NCI-H2029 (cell line): ENCODE results near the gene YY1.
"Not testable (repeated sequence)": the region's sequence is repeated elsewhere in the genome, so short reads cannot be mapped to it uniquely, and the experiment has no call there.

Source experiments
- DNase-seq: peaks from one replicate; lab custom pipeline; 2025; lab: John Stamatoyannopoulos, UW

YY1 gene

GRCh38 chr14:100238419-100239210, at the start of gene YY1:
Gene YY1 (plus strand): TSS chr14:100239144. CDS start chr14:100239245, 101 bp downstream.
- DNase-seq: peak; percentile 88

- no peak for DNase-seq
Measured at GRCh38 chr14:100190126-100190525, 48.8 kb upstream of the YY1 start.

- no peak for DNase-seq
Measured at GRCh38 chr14:100191584-100192249, 47.2 kb upstream of the YY1 start.

GRCh38 chr14:100192250-100192671, 46.7 kb upstream of the YY1 start:
- no peak for DNase-seq

- peak; percentile 94 for DNase-seq
Measured at GRCh38 chr14:100192672-100193416, 46.1 kb upstream of the YY1 start.

- DNase-seq: no peak
Measured at GRCh38 chr14:100193417-100194357, 45.3 kb upstream of the YY1 start.

- DNase-seq: no peak
Measured at GRCh38 chr14:100199240-100199860, 39.6 kb upstream of the YY1 start.

GRCh38 chr14:100200311-100200710, 38.6 kb upstream of the YY1 start:
- DNase-seq: no peak

- peak; percentile 45 for DNase-seq
Measured at GRCh38 chr14:100201701-100202100, 37.2 kb upstream of the YY1 start.

- no peak for DNase-seq
Measured at GRCh38 chr14:100202712-100203111, 36.2 kb upstream of the YY1 start.

- DNase-seq: no peak
Measured at GRCh38 chr14:100203146-100203545, 35.8 kb upstream of the YY1 start.

GRCh38 chr14:100203962-100204834, 34.7 kb upstream of the YY1 start:
- DNase-seq: no peak

- not testable (repeated sequence) for DNase-seq
Measured at GRCh38 chr14:100204835-100205167, 34.1 kb upstream of the YY1 start.

GRCh38 chr14:100207588-100207987, 31.4 kb upstream of the YY1 start:
- DNase-seq: not testable (repeated sequence)

- not testable (repeated sequence) for DNase-seq
Measured at GRCh38 chr14:100208136-100208535, 30.8 kb upstream of the YY1 start.

GRCh38 chr14:100211366-100211765, 27.6 kb upstream of the YY1 start:
- no peak for DNase-seq

GRCh38 chr14:100211893-100212292, 27.1 kb upstream of the YY1 start:
- DNase-seq: no peak

- DNase-seq: no peak
Measured at GRCh38 chr14:100212476-100213333, 26.2 kb upstream of the YY1 start.

GRCh38 chr14:100213587-100213955, 25.4 kb upstream of the YY1 start:
- no peak for DNase-seq
